Measurements from ENCODE around the gene KCNK10. TPM values are rescaled to one million over a fixed set of nuclear protein-coding genes. Genes with fewer than 3 reads are reported as not detected.

Gene KCNK10
- not detected in 2 replicates for total RNA-seq

DNA sequence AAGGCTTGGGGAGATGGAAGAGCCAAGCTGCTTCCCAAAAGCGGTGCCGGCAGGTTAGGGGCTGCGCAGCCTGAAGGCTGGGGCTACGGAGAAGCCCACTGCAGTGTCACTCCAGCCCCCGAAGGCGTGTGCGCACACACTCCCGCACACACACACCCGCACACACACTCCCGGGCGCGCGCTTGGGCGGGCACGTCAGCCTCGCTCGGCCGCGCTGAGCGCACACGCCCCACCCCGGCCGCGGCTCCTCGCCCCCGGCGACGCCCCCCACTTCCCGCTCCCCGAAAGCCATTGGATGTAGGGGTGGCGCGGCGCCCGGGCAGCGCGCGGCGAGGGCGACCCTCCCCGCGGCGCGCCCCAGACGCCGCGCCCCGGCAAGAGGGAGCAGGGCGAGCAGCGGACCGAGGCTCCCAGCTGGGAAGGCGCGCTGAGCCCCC is at the start of gene KCNK10:
KCNK10 (minus strand) TSS at position 184 of the 437 bp plus-strand sequence. CDS start 471 bp downstream, outside the sequence.

Other genes with a start within 250 kb of the KCNK10 start
- 15.1 and 16.9 TPM in 2 replicates for gene SPATA7, start 62.4 kb upstream of the KCNK10 start, total RNA-seq
- 16.0 and 20.3 TPM in 2 replicates for gene PTPN21, start 231.7 kb upstream of the KCNK10 start, total RNA-seq
- 73.1 and 83.9 TPM in 2 replicates for gene ZC3H14, start 239.8 kb upstream of the KCNK10 start, total RNA-seq